Measurements from ENCODE around the gene ABCB11. TPM values are rescaled to one million over a fixed set of nuclear protein-coding genes. Genes with fewer than 3 reads are reported as not detected.

The ABCB11 gene
- total and polyA plus RNA-seq, 9 of the 15 experiments (the other 6 are each of a cell fraction or from before 2014, with no cell fraction given): 0.04 to 0.51 (median 0.10) TPM; not detected in 1

DNA sequence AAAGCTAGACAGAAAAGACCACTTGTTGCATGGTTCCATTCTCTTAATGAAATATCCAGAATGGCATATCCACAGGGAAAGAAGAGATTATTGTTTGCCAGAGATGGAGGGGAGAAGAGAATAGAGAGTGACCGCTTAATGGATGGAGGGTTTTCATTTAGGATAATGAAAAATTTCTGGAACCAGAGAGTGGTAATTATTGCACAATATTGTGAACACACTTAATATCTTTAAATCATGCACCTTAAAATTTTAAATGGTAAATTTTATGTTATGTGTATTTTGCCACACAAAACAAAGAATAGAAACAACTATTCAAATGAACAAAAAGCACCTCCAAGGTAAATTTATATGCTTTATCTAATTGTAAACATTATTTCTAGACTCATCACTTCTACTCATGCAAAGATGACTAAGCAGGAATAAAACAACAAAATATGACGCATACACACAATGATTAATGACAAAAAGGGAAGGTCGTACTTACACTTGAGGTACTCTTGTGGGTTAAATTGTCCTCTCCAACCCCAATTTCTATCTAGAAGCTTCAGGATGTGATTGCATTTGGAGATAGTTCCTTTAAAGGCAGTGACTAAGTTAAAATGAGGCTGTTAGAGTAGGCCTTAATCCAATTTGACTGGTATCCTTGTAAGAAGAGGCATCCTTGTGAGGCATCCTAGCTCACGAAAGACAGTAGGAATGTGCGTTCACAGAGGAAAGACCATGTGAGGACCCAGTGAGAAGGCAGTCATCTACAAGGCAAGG, 19.5 kb upstream of the ABCB11 start (continued):
- no peak for TF ChIP-seq CHD7 (IDR thresholded peaks at IDR 0.05; ENCODE audit: low read depth, low read length)
- no peak for TF ChIP-seq WHSC1 (IDR thresholded peaks at IDR 0.05; ENCODE audit: low read length)
- no peak for TF ChIP-seq HDAC6 (IDR thresholded peaks at IDR 0.05; ENCODE audit: low read depth, low read length)
- no peak for TF ChIP-seq KDM2B (CRISPR knock-in tag; IDR thresholded peaks at IDR 0.05)
- no peak for TF ChIP-seq POLR3A (IDR thresholded peaks at IDR 0.05; ENCODE audit: borderline replicate concordance, extremely low read depth, insufficient read depth, insufficient read length)
- TF ChIP-seq, protein P1, sequence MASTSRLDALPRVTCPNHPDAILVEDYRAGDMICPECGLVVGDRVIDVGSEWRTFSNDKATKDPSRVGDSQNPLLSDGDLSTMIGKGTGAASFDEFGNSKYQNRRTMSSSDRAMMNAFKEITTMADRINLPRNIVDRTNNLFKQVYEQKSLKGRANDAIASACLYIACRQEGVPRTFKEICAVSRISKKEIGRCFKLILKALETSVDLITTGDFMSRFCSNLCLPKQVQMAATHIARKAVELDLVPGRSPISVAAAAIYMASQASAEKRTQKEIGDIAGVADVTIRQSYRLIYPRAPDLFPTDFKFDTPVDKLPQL (IDR thresholded peaks at IDR 0.05; ENCODE audit: extremely low read depth, insufficient read length): no peak
- TF ChIP-seq XRCC3 (IDR thresholded peaks at IDR 0.05): no peak
- no peak for TF ChIP-seq NFRKB (IDR thresholded peaks at IDR 0.05; ENCODE audit: low read depth)
- TF ChIP-seq HDAC8 (tag; IDR thresholded peaks at IDR 0.05): no peak
- TF ChIP-seq, protein P2, sequence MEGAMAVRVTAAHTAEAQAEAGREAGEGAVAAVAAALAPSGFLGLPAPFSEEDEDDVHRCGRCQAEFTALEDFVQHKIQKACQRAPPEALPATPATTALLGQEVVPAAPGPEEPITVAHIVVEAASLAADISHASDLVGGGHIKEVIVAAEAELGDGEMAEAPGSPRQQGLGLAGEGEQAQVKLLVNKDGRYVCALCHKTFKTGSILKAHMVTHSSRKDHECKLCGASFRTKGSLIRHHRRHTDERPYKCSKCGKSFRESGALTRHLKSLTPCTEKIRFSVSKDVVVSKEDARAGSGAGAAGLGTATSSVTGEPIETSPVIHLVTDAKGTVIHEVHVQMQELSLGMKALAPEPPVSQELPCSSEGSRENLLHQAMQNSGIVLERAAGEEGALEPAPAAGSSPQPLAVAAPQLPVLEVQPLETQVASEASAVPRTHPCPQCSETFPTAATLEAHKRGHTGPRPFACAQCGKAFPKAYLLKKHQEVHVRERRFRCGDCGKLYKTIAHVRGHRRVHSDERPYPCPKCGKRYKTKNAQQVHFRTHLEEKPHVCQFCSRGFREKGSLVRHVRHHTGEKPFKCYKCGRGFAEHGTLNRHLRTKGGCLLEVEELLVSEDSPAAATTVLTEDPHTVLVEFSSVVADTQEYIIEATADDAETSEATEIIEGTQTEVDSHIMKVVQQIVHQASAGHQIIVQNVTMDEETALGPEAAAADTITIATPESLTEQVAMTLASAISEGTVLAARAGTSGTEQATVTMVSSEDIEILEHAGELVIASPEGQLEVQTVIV (CRISPR knock-in tag; IDR thresholded peaks at IDR 0.05; ENCODE audit: borderline replicate concordance): no peak
- peak; percentile 57 for TF ChIP-seq FOXM1 (IDR thresholded peaks at IDR 0.05; ENCODE audit: low read depth)
- TF ChIP-seq FOXM1 (CRISPR knock-in tag; IDR thresholded peaks at IDR 0.05; ENCODE audit: low read depth): no peak
